ENCODE data around the gene CBX6. TPM values are rescaled to one million over a fixed set of nuclear protein-coding genes. Genes with fewer than 3 reads are reported as not detected.

The CBX6 gene
- total RNA-seq, 1 experiment from 2014 or later = 119 TPM

DNA sequence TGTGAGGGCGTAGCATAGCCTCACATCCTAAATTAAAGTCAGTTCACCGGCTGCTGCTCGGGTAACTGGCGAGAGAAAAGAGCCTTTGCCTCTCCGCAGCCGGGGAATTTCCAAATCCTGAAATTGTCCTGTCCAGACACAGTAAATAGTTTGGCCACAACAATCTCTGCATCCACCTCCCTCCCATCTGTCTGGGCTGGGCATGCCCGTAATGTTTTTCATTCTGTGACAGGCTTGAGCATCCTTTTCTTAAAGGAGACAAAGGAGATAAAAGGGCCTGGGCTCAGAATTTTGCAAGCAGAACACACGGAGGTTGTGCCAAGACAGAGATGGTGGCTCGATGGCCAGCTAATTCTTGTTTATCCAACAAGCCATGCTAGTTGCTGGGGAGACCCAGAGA is 19.2 kb upstream of the CBX6 start:
- CTCF ChIA-PET = no interaction called here
- no peak for DNase-seq (ENCODE audit: low spot score)
- no peak overlapping the region for H3K27ac ChIP-seq (ENCODE audit: low read depth, low read length, poor library complexity, severe bottlenecking)

DNA sequence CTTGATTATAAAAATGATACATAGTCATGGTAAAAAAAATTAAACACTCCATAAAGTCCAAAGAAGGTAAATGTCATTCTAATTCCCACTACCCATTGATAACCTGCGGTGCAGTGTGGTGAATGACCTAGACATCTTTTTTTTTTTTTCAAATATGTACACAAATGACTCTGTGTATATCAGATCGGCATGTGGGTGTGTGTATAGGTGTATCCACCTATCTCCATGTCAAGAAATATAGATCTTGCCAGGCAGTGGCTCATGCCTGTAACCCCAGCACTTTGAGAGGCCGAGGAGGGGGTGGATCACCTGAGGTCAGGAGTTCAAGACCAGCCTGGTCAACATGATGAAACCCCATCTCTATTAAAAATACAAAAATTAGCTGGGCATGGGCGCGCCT is 18.4 kb upstream of the CBX6 start:
- Histone ChIP-seq H3K9me3 (ENCODE audit: low read depth, low read length, poor library complexity, severe bottlenecking) (no peaks in the 10 kb centered on the region), H3K27ac (ENCODE audit: low read depth, low read length, poor library complexity, severe bottlenecking) (no peak overlapping the region), H3K36me3 (ENCODE audit: insufficient read depth, low read length, poor library complexity, severe bottlenecking) (no peaks in the 10 kb centered on the region), H3K4me1 (ENCODE audit: insufficient read depth, low read length, poor library complexity, severe bottlenecking) (no peaks in the 10 kb centered on the region), H3K4me3 (ENCODE audit: low read depth, low read length, poor library complexity, severe bottlenecking) (no peak overlapping the region), H3K27me3 (replicated peaks; ENCODE audit: insufficient read depth, low read depth, low read length, poor library complexity) (no peaks in the 10 kb centered on the region)
- POLR2A ChIA-PET (ENCODE audit: low non-redundant PET) = interaction anchor here (0.6 kb wide), 1 partner anchor 9 kb away, joined by 6 read pairs; no protein-coding TSS in a partner anchor
- no peak for TF ChIP-seq EZH2 (IDR thresholded peaks at IDR 0.05; ENCODE audit: borderline replicate concordance, low read depth, low read length, poor library complexity, severe bottlenecking)
- TF ChIP-seq, protein P1, sequence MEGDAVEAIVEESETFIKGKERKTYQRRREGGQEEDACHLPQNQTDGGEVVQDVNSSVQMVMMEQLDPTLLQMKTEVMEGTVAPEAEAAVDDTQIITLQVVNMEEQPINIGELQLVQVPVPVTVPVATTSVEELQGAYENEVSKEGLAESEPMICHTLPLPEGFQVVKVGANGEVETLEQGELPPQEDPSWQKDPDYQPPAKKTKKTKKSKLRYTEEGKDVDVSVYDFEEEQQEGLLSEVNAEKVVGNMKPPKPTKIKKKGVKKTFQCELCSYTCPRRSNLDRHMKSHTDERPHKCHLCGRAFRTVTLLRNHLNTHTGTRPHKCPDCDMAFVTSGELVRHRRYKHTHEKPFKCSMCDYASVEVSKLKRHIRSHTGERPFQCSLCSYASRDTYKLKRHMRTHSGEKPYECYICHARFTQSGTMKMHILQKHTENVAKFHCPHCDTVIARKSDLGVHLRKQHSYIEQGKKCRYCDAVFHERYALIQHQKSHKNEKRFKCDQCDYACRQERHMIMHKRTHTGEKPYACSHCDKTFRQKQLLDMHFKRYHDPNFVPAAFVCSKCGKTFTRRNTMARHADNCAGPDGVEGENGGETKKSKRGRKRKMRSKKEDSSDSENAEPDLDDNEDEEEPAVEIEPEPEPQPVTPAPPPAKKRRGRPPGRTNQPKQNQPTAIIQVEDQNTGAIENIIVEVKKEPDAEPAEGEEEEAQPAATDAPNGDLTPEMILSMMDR (conservative IDR thresholded peaks at IDR 0.05; ENCODE audit: low read depth, low read length) = no peak
- CTCF ChIA-PET = no interaction called here
- intact Hi-C loops (cut with micrococcal nuclease; ENCODE audit: unreplicated experiment) = no loop called here
- no TSS peak for BruUV-seq (replicated peaks)
- no peak for DNase-seq (ENCODE audit: low spot score)

More for the DNA sequence above, 19.2 kb upstream of the CBX6 start:
- no peak for TF ChIP-seq EZH2 (IDR thresholded peaks at IDR 0.05; ENCODE audit: borderline replicate concordance, low read depth, low read length, poor library complexity, severe bottlenecking)
- no TSS peak for BruUV-seq (replicated peaks)
- intact Hi-C loops (cut with micrococcal nuclease; ENCODE audit: unreplicated experiment) = no loop called here
- Histone ChIP-seq H3K9me3 (ENCODE audit: low read depth, low read length, poor library complexity, severe bottlenecking) (no peaks in the 10 kb centered on the region), H3K4me3 (ENCODE audit: low read depth, low read length, poor library complexity, severe bottlenecking) (no peak overlapping the region), H3K27me3 (replicated peaks; ENCODE audit: insufficient read depth, low read depth, low read length, poor library complexity) (no peaks in the 10 kb centered on the region), H3K4me1 (ENCODE audit: insufficient read depth, low read length, poor library complexity, severe bottlenecking) (no peaks in the 10 kb centered on the region), H3K36me3 (ENCODE audit: insufficient read depth, low read length, poor library complexity, severe bottlenecking) (no peaks in the 10 kb centered on the region)
- POLR2A ChIA-PET (ENCODE audit: low non-redundant PET) = no interaction called here

DNA sequence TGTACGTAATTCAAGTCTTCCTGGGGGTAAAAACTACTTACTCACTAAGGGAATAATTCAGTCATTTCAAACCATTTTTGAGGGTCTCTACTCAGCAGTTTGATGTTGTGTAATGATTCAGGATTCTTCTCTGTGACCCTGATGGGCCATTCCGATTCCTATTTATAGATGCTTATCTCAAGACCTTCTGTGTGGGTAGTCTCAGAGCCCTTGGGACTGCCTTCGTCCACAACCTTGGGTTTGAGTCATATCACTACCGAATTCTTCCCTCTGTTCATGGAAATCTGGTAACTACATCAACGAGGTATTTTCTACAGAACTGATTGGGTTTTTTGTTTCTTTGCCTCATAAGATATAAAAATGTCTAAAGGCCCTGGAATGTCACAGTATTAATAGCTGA is 14.3 kb upstream of the CBX6 start:
- H3K27ac ChIP-seq (ENCODE audit: low read depth, low read length, poor library complexity, severe bottlenecking) = no peak overlapping the region
- POLR2A ChIA-PET (ENCODE audit: low non-redundant PET) = no interaction called here
- no peak for DNase-seq (ENCODE audit: low spot score)
- peaks cover under 1% of the 10 kb centered on the region for H3K4me1 ChIP-seq (ENCODE audit: insufficient read depth, low read length, poor library complexity, severe bottlenecking)
- TF ChIP-seq, protein P1 (conservative IDR thresholded peaks at IDR 0.05; ENCODE audit: low read depth, low read length) = no peak
- TF ChIP-seq EZH2 (IDR thresholded peaks at IDR 0.05; ENCODE audit: borderline replicate concordance, low read depth, low read length, poor library complexity, severe bottlenecking) = no peak
- no TSS peak for BruUV-seq (replicated peaks)
- CTCF ChIA-PET = no interaction called here
- no peaks in the 10 kb centered on the region for H3K9me3 ChIP-seq (ENCODE audit: low read depth, low read length, poor library complexity, severe bottlenecking)
- no peaks in the 10 kb centered on the region for H3K36me3 ChIP-seq (ENCODE audit: insufficient read depth, low read length, poor library complexity, severe bottlenecking)
- H3K27me3 ChIP-seq (replicated peaks; ENCODE audit: insufficient read depth, low read depth, low read length, poor library complexity) = no peaks in the 10 kb centered on the region
- H3K4me3 ChIP-seq (ENCODE audit: low read depth, low read length, poor library complexity, severe bottlenecking) = no peak overlapping the region
- intact Hi-C loops (cut with micrococcal nuclease; ENCODE audit: unreplicated experiment) = no loop called here

DNA sequence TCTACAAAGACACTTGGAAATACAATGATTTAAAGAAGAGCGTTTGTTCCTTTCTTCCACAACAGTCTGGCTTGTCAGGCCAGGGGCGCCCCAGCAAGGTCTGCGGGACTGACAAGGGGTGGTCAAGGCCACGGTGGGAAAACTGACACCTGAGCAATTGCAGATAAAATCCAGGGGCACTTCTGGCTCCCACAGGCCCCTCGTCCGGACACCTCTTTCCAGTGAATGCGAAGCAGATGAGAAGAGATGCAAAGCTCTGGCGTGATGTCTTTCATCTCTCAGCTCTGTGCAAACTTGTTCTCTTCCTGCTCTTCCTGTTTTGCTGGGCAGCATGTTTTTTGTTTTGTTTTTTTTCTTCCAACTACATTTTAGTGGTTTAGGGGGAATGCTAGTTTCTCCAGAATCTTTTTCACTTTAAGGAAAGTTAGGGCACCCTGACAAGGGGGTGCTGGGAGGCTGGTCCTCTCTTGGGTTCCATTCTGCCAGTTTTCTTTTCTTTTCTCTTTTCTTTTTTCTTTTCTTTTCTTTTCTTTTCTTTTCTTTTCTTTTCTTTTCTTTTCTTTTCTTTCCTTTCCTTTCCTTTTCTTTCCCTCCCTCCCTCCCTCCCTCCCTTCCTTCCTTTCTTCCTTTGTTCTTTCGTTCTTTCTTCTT is 11.1 kb upstream of the CBX6 start:
- POLR2A ChIA-PET (ENCODE audit: low non-redundant PET) = no interaction called here
- intact Hi-C loops (cut with micrococcal nuclease; ENCODE audit: unreplicated experiment) = no loop called here
- TF ChIP-seq EZH2 (IDR thresholded peaks at IDR 0.05; ENCODE audit: borderline replicate concordance, low read depth, low read length, poor library complexity, severe bottlenecking) = no peak
- TF ChIP-seq, protein P1 (conservative IDR thresholded peaks at IDR 0.05; ENCODE audit: low read depth, low read length) = no peak
- BruUV-seq (replicated peaks) = no TSS peak
- Histone ChIP-seq H3K4me1 (ENCODE audit: insufficient read depth, low read length, poor library complexity, severe bottlenecking) (peaks cover 8% of the 10 kb centered on the region), H3K36me3 (ENCODE audit: insufficient read depth, low read length, poor library complexity, severe bottlenecking) (no peaks in the 10 kb centered on the region), H3K9me3 (ENCODE audit: low read depth, low read length, poor library complexity, severe bottlenecking) (no peaks in the 10 kb centered on the region), H3K27ac (ENCODE audit: low read depth, low read length, poor library complexity, severe bottlenecking) (no peak overlapping the region), H3K27me3 (replicated peaks; ENCODE audit: insufficient read depth, low read depth, low read length, poor library complexity) (no peaks in the 10 kb centered on the region), H3K4me3 (ENCODE audit: low read depth, low read length, poor library complexity, severe bottlenecking) (no peak overlapping the region)
- CTCF ChIA-PET = interaction anchor here (0.5 kb wide), 1 partner anchor 28 kb away, joined by 4 read pairs; no protein-coding TSS in a partner anchor
- DNase-seq (ENCODE audit: low spot score) = no peak

Data from A673 (cell line).